ENCODE data around the gene ASAP2.
"Not testable (repeated sequence)": the region's sequence is repeated elsewhere in the genome, so short reads cannot be mapped to it uniquely, and the experiment has no call there.

Gene ASAP2

GRCh38 chr2:9256570-9257043 is 50.0 kb downstream of the ASAP2 start:
- no peak for DNase-seq

- DNase-seq = no peak
These were observed 51.9 kb downstream of the ASAP2 start for GRCh38 chr2:9258501-9258900.

GRCh38 chr2:9258953-9259399 is 52.4 kb downstream of the ASAP2 start:
- DNase-seq = no peak

GRCh38 chr2:9260464-9260918 is 53.9 kb downstream of the ASAP2 start:
- DNase-seq = no peak

- no peak for DNase-seq
These were observed 54.7 kb downstream of the ASAP2 start for GRCh38 chr2:9261231-9261883.

- DNase-seq = no peak
These were observed 56.1 kb downstream of the ASAP2 start for GRCh38 chr2:9262671-9263171.

GRCh38 chr2:9263428-9263827 is 56.8 kb downstream of the ASAP2 start:
- DNase-seq = no peak

GRCh38 chr2:9264301-9264700 is 57.7 kb downstream of the ASAP2 start:
- no peak for DNase-seq

- no peak for DNase-seq
These were observed 60.1 kb downstream of the ASAP2 start for GRCh38 chr2:9266711-9267110.

GRCh38 chr2:9267286-9267685 is 60.7 kb downstream of the ASAP2 start:
- not testable (repeated sequence) for DNase-seq

- DNase-seq = no peak
These were observed 61.9 kb downstream of the ASAP2 start for GRCh38 chr2:9268301-9269080.

GRCh38 chr2:9269295-9269694 is 62.7 kb downstream of the ASAP2 start:
- DNase-seq = no peak

GRCh38 chr2:9269695-9270360 is 63.2 kb downstream of the ASAP2 start:
- no peak for DNase-seq

- no peak for DNase-seq
These were observed 64.5 kb downstream of the ASAP2 start for GRCh38 chr2:9271091-9271490.

- no peak for DNase-seq
These were observed 65.1 kb downstream of the ASAP2 start for GRCh38 chr2:9271691-9272090.

- DNase-seq = no peak
These were observed 67.0 kb downstream of the ASAP2 start for GRCh38 chr2:9273486-9274130.

GRCh38 chr2:9274701-9275343 is 68.2 kb downstream of the ASAP2 start:
- no peak for DNase-seq

- no peak for DNase-seq
These were observed 68.8 kb downstream of the ASAP2 start for GRCh38 chr2:9275399-9275798.

- DNase-seq = no peak
These were observed 69.5 kb downstream of the ASAP2 start for GRCh38 chr2:9276074-9276473.

GRCh38 chr2:9276901-9277451 is 70.4 kb downstream of the ASAP2 start:
- DNase-seq = no peak

- DNase-seq = no peak
These were observed 71.8 kb downstream of the ASAP2 start for GRCh38 chr2:9278439-9278838.

GRCh38 chr2:9279426-9279825 is 72.8 kb downstream of the ASAP2 start:
- no peak for DNase-seq

All from CD4-positive, alpha-beta T cell treated with Interleukin-17A for 4 hours (primary cell).